ENCODE results near the gene ZFAND6. TPM values are rescaled to one million over a fixed set of nuclear protein-coding genes. Genes with fewer than 3 reads are reported as not detected.

ZFAND6 gene
- polyA plus RNA-seq, 3 donors: 41.6 to 106 (median 99.6) TPM

DNA sequence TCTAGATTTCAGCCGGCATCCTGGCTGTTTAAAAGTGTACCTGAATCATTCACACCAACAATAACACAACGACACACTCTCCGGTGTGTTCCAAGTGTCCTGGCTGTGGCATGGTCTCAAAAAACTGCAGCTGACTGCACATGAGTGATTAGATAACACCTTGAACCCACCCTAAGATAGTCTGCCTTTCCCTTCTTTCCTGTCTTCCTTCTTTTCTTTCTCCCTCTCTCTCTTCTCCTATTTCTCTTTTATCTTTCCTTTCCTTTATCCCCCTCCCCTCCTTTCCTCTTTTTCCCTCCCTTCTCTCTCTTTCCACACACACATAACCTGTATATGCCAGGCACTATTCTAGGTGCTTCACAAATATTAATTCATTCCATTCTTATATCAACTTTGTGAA lies 92.1 kb downstream of the ZFAND6 start:
- H3K27ac Mint-ChIP-seq: peak overlapping the region in 1 of 7 donors; percentile 75
- no peaks in the 10 kb centered on the region for H4K20me1 ChIP-seq (ENCODE audit: insufficient read depth, low read length)
- H3K9ac ChIP-seq (ENCODE audit: insufficient read depth, low read length, poor library complexity, severe bottlenecking): no peak overlapping the region
- no peak overlapping the region for H3K4me3 ChIP-seq (replicated peaks in 1 of 3; ENCODE audit: low read depth in 2 of 3, low read length in 3 of 3)
- WGBS (ENCODE audit: insufficient coverage): 97% methylated on average over 3 of the region's 3 CpGs
- H3K36me3 Mint-ChIP-seq: no peaks in the 10 kb centered on the region
- no peak overlapping the region for H3K27ac ChIP-seq (ENCODE audit: low read depth in 1 of 2, low read length in 2 of 2)
- no peak overlapping the region for H2AFZ ChIP-seq (ENCODE audit: insufficient read depth, low read depth, low read length, poor library complexity, severe bottlenecking)
- no peak overlapping the region for H3K4me2 ChIP-seq (replicated peaks; ENCODE audit: extremely low read depth, low read length, poor library complexity, severe bottlenecking)
- H3K36me3 ChIP-seq (replicated peaks in 1 of 2; ENCODE audit: control insufficient read depth in 1 of 2, insufficient read depth in 2 of 2, low read length in 2 of 2): no peaks in the 10 kb centered on the region
- TF ChIP-seq, protein P1, sequence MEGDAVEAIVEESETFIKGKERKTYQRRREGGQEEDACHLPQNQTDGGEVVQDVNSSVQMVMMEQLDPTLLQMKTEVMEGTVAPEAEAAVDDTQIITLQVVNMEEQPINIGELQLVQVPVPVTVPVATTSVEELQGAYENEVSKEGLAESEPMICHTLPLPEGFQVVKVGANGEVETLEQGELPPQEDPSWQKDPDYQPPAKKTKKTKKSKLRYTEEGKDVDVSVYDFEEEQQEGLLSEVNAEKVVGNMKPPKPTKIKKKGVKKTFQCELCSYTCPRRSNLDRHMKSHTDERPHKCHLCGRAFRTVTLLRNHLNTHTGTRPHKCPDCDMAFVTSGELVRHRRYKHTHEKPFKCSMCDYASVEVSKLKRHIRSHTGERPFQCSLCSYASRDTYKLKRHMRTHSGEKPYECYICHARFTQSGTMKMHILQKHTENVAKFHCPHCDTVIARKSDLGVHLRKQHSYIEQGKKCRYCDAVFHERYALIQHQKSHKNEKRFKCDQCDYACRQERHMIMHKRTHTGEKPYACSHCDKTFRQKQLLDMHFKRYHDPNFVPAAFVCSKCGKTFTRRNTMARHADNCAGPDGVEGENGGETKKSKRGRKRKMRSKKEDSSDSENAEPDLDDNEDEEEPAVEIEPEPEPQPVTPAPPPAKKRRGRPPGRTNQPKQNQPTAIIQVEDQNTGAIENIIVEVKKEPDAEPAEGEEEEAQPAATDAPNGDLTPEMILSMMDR (IDR thresholded peaks at IDR 0.05): no peak
- H3K27me3 Mint-ChIP-seq (ENCODE audit: low read depth in 3 of 3): no peaks in the 10 kb centered on the region
- peaks cover 47% of the 10 kb centered on the region for H3K4me1 Mint-ChIP-seq
- H3K9me3 Mint-ChIP-seq: no peaks in the 10 kb centered on the region
- H3K9me3 ChIP-seq (replicated peaks in 1 of 2; ENCODE audit: control insufficient read depth in 1 of 2, insufficient read depth in 1 of 2, low read length in 2 of 2): no peaks in the 10 kb centered on the region
- H3K4me1 ChIP-seq (ENCODE audit: control insufficient read depth in 1 of 2, insufficient read depth in 2 of 2, low read length in 2 of 2): peaks cover 41 to 42% of the 10 kb centered on the region in 2 donors
- H3K79me2 ChIP-seq (ENCODE audit: insufficient read depth, low read length): peaks cover 15% of the 10 kb centered on the region
- H3K4me3 Mint-ChIP-seq: peak overlapping the region in 1 of 2 donors; percentile 75
- H3K27me3 ChIP-seq (ENCODE audit: control insufficient read depth in 2 of 2, insufficient read depth in 2 of 2, low read length in 2 of 2): no peaks in the 10 kb centered on the region
- DNase-seq: no peak
- intact Hi-C loops (cut with micrococcal nuclease): loop anchor here in 1 of 2 donors (5.0 to 10.0 kb wide), 2 partner anchors 94 to 1277 kb away; partner anchors contain the start of genes MORF4L1 and ZFAND6

DNA sequence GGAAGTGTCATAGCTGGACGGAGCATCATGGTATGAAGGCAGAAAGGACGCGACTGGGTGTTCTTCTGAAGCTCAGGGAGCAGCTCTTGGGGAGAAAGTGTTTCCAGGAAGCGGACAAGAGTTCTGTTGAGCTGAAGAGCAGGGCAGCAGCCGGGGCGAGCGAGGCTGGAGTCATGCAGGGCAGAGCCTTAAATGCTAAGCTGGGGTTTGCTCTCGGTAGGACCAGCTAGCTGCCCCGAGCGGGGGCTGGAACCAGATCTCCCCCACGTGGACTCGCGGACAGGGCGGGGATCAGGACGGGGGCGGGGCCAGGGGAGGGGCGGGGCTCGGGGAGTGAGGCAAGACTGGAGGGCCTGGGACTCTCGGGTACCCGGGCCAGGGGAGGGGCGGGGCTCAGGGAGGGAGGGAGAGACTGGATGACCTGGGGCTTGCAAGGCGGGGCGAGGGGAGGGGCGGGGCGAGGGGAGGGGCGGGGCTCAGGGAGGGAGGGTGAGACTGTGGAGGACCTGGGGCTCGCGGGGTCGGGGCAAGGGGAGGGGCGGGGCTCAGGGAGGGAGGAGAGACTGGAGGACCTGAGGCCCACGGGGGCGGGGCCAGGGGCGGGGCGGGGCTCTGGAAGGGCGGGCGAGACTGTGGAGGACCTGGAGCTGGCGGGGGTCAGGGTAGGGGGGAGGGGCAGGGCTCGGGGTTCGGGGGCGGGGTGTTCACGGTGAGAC lies 92.9 kb downstream of the ZFAND6 start:
- peak overlapping the region; percentile 64 to 86 (median 75) for H3K27ac Mint-ChIP-seq
- H3K27me3 Mint-ChIP-seq (ENCODE audit: low read depth in 3 of 3): no peaks in the 10 kb centered on the region
- Histone ChIP-seq H4K20me1 (ENCODE audit: insufficient read depth, low read length) (no peaks in the 10 kb centered on the region), H3K9me3 (replicated peaks in 1 of 2; ENCODE audit: control insufficient read depth in 1 of 2, insufficient read depth in 1 of 2, low read length in 2 of 2) (no peaks in the 10 kb centered on the region), H3K27me3 (ENCODE audit: control insufficient read depth in 2 of 2, insufficient read depth in 2 of 2, low read length in 2 of 2) (no peaks in the 10 kb centered on the region), H3K79me2 (ENCODE audit: insufficient read depth, low read length) (peaks cover 19% of the 10 kb centered on the region), H3K27ac (ENCODE audit: low read depth in 1 of 2, low read length in 2 of 2) (peak overlapping the region; percentile 64 to 89), H3K36me3 (replicated peaks in 1 of 2; ENCODE audit: control insufficient read depth in 1 of 2, insufficient read depth in 2 of 2, low read length in 2 of 2) (no peaks in the 10 kb centered on the region), H3K4me1 (ENCODE audit: control insufficient read depth in 1 of 2, insufficient read depth in 2 of 2, low read length in 2 of 2) (peaks cover 42 to 46% of the 10 kb centered on the region in 2 donors), H3K9ac (ENCODE audit: insufficient read depth, low read length, poor library complexity, severe bottlenecking) (peak overlapping the region; percentile 75), H3K4me2 (replicated peaks; ENCODE audit: extremely low read depth, low read length, poor library complexity, severe bottlenecking) (peak overlapping the region; percentile 89), H3K4me3 (replicated peaks in 1 of 3; ENCODE audit: low read depth in 2 of 3, low read length in 3 of 3) (peak overlapping the region; percentile 65 to 82 (median 72)), H2AFZ (ENCODE audit: insufficient read depth, low read depth, low read length, poor library complexity, severe bottlenecking) (peak overlapping the region; percentile 79)
- H3K36me3 Mint-ChIP-seq: no peaks in the 10 kb centered on the region
- intact Hi-C loops (cut with micrococcal nuclease): loop anchor here in 1 of 2 donors (5.0 to 10.0 kb wide), 2 partner anchors 95 to 1278 kb away; partner anchors contain the start of genes MORF4L1 and ZFAND6
- H3K4me3 Mint-ChIP-seq: peak overlapping the region; percentile 87 to 94
- TF ChIP-seq, protein P1 (IDR thresholded peaks at IDR 0.05): no peak
- H3K4me1 Mint-ChIP-seq: peaks cover 49% of the 10 kb centered on the region
- peak; percentile 69 to 93 (median 90) for DNase-seq
- WGBS (ENCODE audit: insufficient coverage): 0% methylated on average over 14 of the region's 41 CpGs
- no peaks in the 10 kb centered on the region for H3K9me3 Mint-ChIP-seq

Data from CD14-positive monocyte (primary cell).